GM13977 (cell line): ENCODE results near the gene THSD4.
"Not testable (repeated sequence)": the region's sequence is repeated elsewhere in the genome, so short reads cannot be mapped to it uniquely, and the experiment has no call there.

Experiments
- DNase-seq: peaks from one replicate; pipeline ENCODE4 v3.0.0; 2012; ENCODE audit warnings: low spot score
- CTCF ChIP-seq: IDR thresholded peaks from 2 replicates; pipeline ENCODE4 v1.5.1; 2012; ENCODE audit warnings: mild to moderate bottlenecking, control low read depth; ENCODE audit not compliant: insufficient read depth; ENCODE audit errors: extremely low read depth, missing control alignments
- in situ Hi-C: fragments of 300-500 bp; cut with MboI; formaldehyde crosslinking; loops from one replicate; pipeline ENCODE4 v1.12.0; 2022; ENCODE audit warnings: low sequenced_read_pairs, low pct_unique_long_range_greater_than_20kb, mixed read lengths, inconsistent platforms; ENCODE audit not compliant: unreplicated experiment

THSD4 gene

GRCh38 chr15:71392861-71393283, 277.6 kb downstream of the THSD4 start:
- no peak for DNase-seq
- in situ Hi-C loops = no loop called here
- TF ChIP-seq CTCF = no peak

DNA sequence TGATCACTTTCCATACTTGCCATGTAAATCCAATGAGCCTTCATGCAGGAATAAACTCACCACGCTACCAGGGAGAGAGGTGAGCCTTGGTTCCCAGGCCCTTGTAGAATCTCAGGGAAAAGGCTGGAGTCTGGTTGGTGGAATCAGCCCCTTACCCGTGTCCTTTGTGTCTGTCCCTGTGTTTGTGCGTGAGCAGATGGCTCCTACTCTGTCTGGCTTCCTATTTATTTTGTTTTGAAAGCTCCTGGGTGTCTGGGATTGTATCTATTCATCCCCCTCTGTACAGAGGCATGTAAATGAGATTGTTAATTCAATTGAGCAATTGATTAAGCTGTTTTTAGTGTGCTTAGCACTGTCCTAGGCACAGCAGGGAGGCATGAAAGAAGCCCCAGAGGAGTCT, 278.1 kb downstream of the THSD4 start:
- DNase-seq = no peak
- TF ChIP-seq CTCF = no peak
- in situ Hi-C loops = no loop called here

DNA sequence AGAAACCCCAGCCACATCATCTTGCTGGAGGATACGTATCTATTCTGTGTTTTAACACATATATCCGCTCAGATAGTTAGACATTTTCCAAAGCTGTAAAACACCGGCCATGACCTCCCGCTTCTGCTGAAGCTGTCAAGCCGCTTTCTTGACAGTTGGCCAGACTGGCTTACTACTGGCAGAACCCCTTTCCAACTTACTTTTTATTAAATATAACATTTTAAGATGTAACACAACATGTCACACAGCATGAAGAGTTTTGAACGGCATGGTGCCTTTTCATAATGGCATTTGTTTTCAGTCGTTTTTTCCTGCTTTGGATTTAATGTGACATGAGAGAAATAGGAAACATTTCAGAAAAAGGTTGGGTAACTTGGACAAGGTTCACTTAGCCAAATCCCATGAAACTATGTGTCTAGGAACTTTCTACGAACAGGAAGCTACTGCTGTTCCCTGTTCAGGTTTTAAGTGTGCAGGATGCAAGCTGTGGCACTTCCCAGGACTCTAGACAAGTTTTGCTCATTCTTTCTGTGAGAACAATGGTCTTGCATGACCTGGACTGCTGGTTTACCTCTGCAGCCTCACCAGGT, 281.4 kb downstream of the THSD4 start:
- in situ Hi-C loops = no loop called here
- no peak for TF ChIP-seq CTCF
- DNase-seq = no peak

DNA sequence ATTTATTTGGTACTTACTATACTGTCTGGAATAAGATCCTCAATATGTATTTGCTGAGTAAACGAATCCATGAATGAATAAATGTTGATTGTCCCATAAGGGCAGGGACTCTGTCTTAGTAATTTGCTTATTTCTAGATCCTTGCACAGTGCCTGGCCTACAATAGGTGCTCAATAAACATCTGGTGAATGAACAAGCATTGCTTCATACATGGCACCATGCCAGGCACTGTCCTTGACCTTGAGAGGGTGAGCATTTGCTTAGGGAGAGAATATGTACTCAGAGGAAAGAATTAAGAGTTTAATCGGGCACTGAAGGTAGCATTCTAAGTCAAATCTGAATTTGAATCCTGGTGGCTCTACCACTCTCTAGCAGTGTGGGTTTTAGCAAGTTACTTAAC, 282.1 kb downstream of the THSD4 start:
- DNase-seq = no peak
- in situ Hi-C loops = no loop called here
- no peak for TF ChIP-seq CTCF

DNA sequence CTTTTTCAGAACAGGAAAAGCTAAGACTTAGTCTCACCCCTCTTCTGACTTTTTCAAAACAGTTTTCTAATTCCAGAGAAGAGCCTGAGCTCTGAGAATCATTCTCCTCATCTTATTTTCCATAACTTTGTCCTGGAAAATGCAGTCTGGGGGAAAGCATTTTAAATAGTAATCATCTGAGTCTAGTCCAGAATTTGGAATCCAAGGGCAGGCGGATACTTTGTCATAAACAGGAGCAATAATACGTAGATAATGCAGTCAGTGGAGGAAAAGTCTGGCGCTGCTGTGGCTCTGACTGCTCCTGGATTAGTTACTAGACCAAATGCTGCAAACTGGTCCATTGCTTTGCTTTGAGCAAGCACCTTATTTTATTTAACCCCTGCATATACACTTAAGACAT, 285.0 kb downstream of the THSD4 start:
- DNase-seq = no peak
- in situ Hi-C loops = loop anchor here (25.0 kb wide), 1 partner anchor 388 kb away; no protein-coding TSS in a partner anchor
- TF ChIP-seq CTCF = no peak

- DNase-seq = not testable (repeated sequence)
- in situ Hi-C loops = loop anchor here (25.0 kb wide), 1 partner anchor 389 kb away; no protein-coding TSS in a partner anchor
Observed at GRCh38 chr15:71401728-71402127, 286.5 kb downstream of the THSD4 start.

- TF ChIP-seq CTCF = no peak
- in situ Hi-C loops = loop anchor here (25.0 kb wide), 1 partner anchor 397 kb away; no protein-coding TSS in a partner anchor
- DNase-seq = no peak
Observed at GRCh38 chr15:71409541-71409940, 294.3 kb downstream of the THSD4 start.
